Naive thymus-derived CD4-positive, alpha-beta T cell (primary cell): ENCODE measurements around the gene UBA3. TPM values are rescaled to one million over a fixed set of nuclear protein-coding genes. Genes with fewer than 3 reads are reported as not detected.

Source experiments
- ATAC-seq: fragments of 150-1000 bp; cut with Tn5 transposase; 2 replicates; pipeline ENCODE4 v1.10.0; 2021; ENCODE audit warnings: mild to moderate bottlenecking, moderate library complexity
- CTCF ChIA-PET: fragments of 350-600 bp; sonication (Branson Sonifier 250); formaldehyde crosslinking; loops from one replicate; lab custom pipeline; 2021; ENCODE audit warnings: antibody characterized with exemption; lab: Charles Lee
- POLR2A ChIA-PET: fragments of 350-600 bp; sonication (Branson Sonifier 250); formaldehyde crosslinking; loops from one replicate; lab custom pipeline; 2021; ENCODE audit warnings: antibody characterized with exemption, inconsistent platforms; lab: Charles Lee
- DNase-seq, 9 donors: peaks; one replicate each; pipeline versions ENCODE4 v3.0.0 to v3.0.0-alpha.2; 2020 to 2022; ENCODE audit warnings: mixed read lengths in 1 of 9
- H3K27ac ChIP-seq: one replicate; pipeline ENCODE4 v1.7.0; 2013; ENCODE audit warnings: mild to moderate bottlenecking, low read depth, low read length, moderate library complexity
- H3K27me3 ChIP-seq, 2 donors: one replicate each; pipeline ENCODE4 v1.7.0; 2013; ENCODE audit warnings: low read length in 2 of 2, mild to moderate bottlenecking in 2 of 2, moderate library complexity in 2 of 2; ENCODE audit not compliant: control insufficient read depth in 2 of 2, insufficient read depth in 2 of 2
- H3K36me3 ChIP-seq, 3 experiments: 1 replicate in 2 of 3; 2 replicates in 1 of 3; pipeline ENCODE4 v1.7.0; 2013; ENCODE audit warnings: low read length in 3 of 3, mild to moderate bottlenecking in 3 of 3, moderate library complexity in 1 of 3; ENCODE audit not compliant: insufficient read depth in 3 of 3, control insufficient read depth in 2 of 3
- H3K4me1 ChIP-seq, 2 donors: one replicate each; pipeline ENCODE4 v1.7.0; 2013; ENCODE audit warnings: low read length in 2 of 2, mild to moderate bottlenecking in 2 of 2, moderate library complexity in 1 of 2; ENCODE audit not compliant: control insufficient read depth in 2 of 2, insufficient read depth in 2 of 2
- H3K4me3 ChIP-seq: 2 replicates; pipeline ENCODE4 v1.7.0; 2013; ENCODE audit warnings: mild to moderate bottlenecking, low read length
- H3K9me3 ChIP-seq, 3 experiments: 1 replicate in 2 of 3; 2 replicates in 1 of 3; pipeline ENCODE4 v1.7.0; 2013; ENCODE audit warnings: low read length in 3 of 3; ENCODE audit not compliant: control insufficient read depth in 2 of 3
- H3K27ac Mint-ChIP-seq, 9 donors: one replicate each; pipeline ENCODE4 v1.8.0; 2020 to 2022; ENCODE audit warnings: mixed read lengths in 9 of 9, mild to moderate bottlenecking in 8 of 9, moderate library complexity in 5 of 9, inconsistent platforms in 2 of 9
- H3K27me3 Mint-ChIP-seq, 5 donors: one replicate each; pipeline ENCODE4 v1.8.0; 2021 to 2022; ENCODE audit warnings: mixed read lengths in 5 of 5, mild to moderate bottlenecking in 1 of 5
- H3K36me3 Mint-ChIP-seq, 5 donors: one replicate each; pipeline ENCODE4 v1.8.0; 2020 to 2022; ENCODE audit warnings: mixed read lengths in 5 of 5, mild to moderate bottlenecking in 3 of 5, inconsistent platforms in 1 of 5
- H3K4me1 Mint-ChIP-seq, 7 donors: one replicate each; pipeline ENCODE4 v1.8.0; 2020 to 2022; ENCODE audit warnings: mixed read lengths in 7 of 7, mild to moderate bottlenecking in 3 of 7, inconsistent platforms in 1 of 7
- H3K4me3 Mint-ChIP-seq, 10 donors: one replicate each; pipeline ENCODE4 v1.8.0; 2020 to 2022; ENCODE audit warnings: mild to moderate bottlenecking in 10 of 10, mixed read lengths in 10 of 10, moderate library complexity in 6 of 10, inconsistent platforms in 2 of 10
- H3K9me3 Mint-ChIP-seq, 11 donors: one replicate each; pipeline ENCODE4 v1.8.0; 2020 to 2022; ENCODE audit warnings: mixed read lengths in 11 of 11, mild to moderate bottlenecking in 4 of 11, inconsistent platforms in 1 of 11, moderate library complexity in 1 of 11
- intact Hi-C, 2 donors: fragments of 100-400 bp; cut with micrococcal nuclease; formaldehyde crosslinking; loops; one replicate each; pipeline ENCODE4 v1.15.1; 2023
- polyA plus RNA-seq, 2 donors: library from polyadenylated mRNA; unstranded; fragments of 300-500 nt; fragmentation: Illumina TruSeq; gene quantifications; one replicate each; pipeline ENCODE4 v1.2.3, GENCODE V29; 2021
- total RNA-seq, 6 experiments: library from RNA in 5 of 6; stranded (reverse) in 5 of 6; gene quantifications; 1 replicate in 5 of 6; 2 replicates in 1 of 6; pipeline ENCODE4 v1.2.3 and lab custom pipeline; 2021 to 2026

UBA3 gene
- total and polyA plus RNA-seq, 7 experiments from 2014 or later, result 36.6 to 120 (median 62.4) TPM

DNA sequence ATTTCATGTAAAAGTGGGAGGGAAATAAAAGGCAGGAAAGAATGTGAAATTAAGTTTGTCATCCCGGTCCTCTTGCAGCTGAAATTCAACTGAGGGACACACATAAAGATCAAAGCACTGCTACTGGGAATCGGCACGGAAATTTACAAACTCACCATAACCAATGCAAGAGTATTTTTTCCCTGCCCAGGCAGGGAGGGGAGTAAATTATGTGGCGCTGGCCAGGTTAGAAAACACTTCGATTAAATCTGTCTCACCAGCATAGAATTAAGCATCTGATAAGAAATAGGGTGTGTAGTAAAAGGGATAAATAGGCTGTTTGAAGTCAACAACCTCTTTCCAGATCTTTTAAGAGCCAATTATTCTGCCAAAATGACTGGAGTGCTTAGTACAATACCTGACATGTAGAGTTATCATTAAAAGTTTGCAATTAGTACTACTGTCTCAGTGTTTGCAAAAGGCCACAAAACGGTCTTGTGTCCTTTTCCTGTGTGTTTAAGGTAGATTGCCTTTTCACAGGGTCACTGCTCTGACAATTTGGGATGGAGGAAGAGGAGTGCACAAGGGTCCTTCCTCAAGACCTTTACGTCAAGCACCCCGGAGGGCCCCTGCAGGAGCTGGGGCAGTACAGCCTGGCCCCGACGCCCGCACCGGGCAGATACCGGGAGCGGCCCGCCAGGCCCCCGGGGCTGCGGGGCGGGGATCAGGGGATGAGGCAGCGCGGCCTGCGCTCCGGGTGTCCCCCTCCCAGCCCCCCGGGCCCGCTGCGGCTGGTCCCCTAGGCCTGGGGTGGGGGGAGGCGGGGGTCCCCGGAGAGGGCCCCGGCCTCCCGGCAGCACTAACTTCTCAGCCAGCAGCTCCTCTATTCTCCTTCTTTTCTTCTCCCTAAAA is 651 bp downstream of the UBA3 start:
- POLR2A ChIA-PET, result interaction anchor here (1.2 to 10.9 kb wide), 5 partner anchors 14 to 27 kb away, joined by 3 to 103 read pairs (median 5); partner anchors contain the start of gene TMF1
- peak in 2 of 9 donors; percentile 19 to 53 for DNase-seq
- CTCF ChIA-PET, result interaction anchor here (1.2 kb wide), 1 partner anchor 27 kb away, joined by 4 read pairs; the partner anchor contains the start of gene TMF1

DNA sequence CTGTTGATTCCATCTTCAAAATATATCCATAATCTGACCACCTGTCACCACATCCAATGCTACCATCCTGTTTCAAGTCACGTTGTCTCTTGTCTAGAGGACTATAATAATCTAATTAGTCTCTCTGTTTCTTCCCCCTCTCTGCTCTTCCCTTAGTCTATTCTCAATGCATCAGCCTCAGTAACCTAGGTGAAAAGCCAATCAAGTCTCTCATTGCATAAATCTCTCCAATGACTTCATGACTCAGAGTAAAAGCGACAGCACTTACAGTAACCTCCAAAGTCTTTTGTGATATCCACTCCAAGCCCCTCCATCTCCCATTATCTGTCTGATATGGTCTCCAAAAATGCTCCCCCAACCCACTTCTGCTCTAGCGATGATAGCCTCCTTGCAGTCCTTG is 7.2 kb downstream of the UBA3 start:
- Mint-ChIP-seq H3K27me3 (no peaks in the 10 kb centered on the region), H3K4me1 (peaks cover 25 to 50% (median 39%) of the 10 kb centered on the region in 7 donors), H3K9me3 (no peaks in the 10 kb centered on the region), H3K4me3 (peak overlapping the region in 1 of 10 donors; percentile 0), H3K27ac (peak overlapping the region in 8 of 9 donors; percentile 1 to 50 (median 10)), H3K36me3 (peaks cover 5 to 37% (median 26%) of the 10 kb centered on the region in 5 donors)
- peaks cover 0 to 20% (median 5%) of the 10 kb centered on the region in 3 experiments for H3K36me3 ChIP-seq
- H3K4me3 ChIP-seq, result no peak overlapping the region
- ChIA-PET POLR2A (interaction anchor here (1.0 kb wide), 1 partner anchor 8 kb away, joined by 3 read pairs; no protein-coding TSS in a partner anchor), CTCF (no interaction called here)
- H3K27ac ChIP-seq, result no peak overlapping the region
- no peak for DNase-seq
- H3K27me3 ChIP-seq, result no peaks in the 10 kb centered on the region
- intact Hi-C loops, result no loop called here
- H3K4me1 ChIP-seq, result peaks cover 7 to 9% of the 10 kb centered on the region in 2 donors
- H3K9me3 ChIP-seq, result no peaks in the 10 kb centered on the region
- no peak for ATAC-seq

More for the DNA sequence above, 651 bp downstream of the UBA3 start:
- Histone ChIP-seq H3K27me3 (no peaks in the 10 kb centered on the region), H3K27ac (peak overlapping the region; percentile 76), H3K9me3 (no peaks in the 10 kb centered on the region), H3K4me1 (peaks cover 59 to 64% of the 10 kb centered on the region in 2 donors), H3K36me3 (peaks cover 0 to 5% (median 0%) of the 10 kb centered on the region in 3 experiments), H3K4me3 (peak overlapping the region; percentile 65)
- peaks cover 0 to 18% (median 0%) of the 10 kb centered on the region in 5 donors for H3K36me3 Mint-ChIP-seq
- no peaks in the 10 kb centered on the region for H3K9me3 Mint-ChIP-seq
- intact Hi-C loops, result loop anchor here (1.0 to 10.0 kb wide), 7 partner anchors 9 to 1985 kb away; partner anchors contain the start of genes TMF1 (in 2 of the 2) and SUCLG2 (in 1 of the 2)
- ATAC-seq, result no peak
- H3K4me3 Mint-ChIP-seq, result peak overlapping the region; percentile 81 to 93 (median 91)
- peaks cover 54 to 74% (median 69%) of the 10 kb centered on the region in 7 donors for H3K4me1 Mint-ChIP-seq
- H3K27me3 Mint-ChIP-seq, result no peaks in the 10 kb centered on the region
- peak overlapping the region; percentile 81 to 99 (median 88) for H3K27ac Mint-ChIP-seq

GRCh38 chr3:69066121-69066520 is 14.0 kb downstream of the UBA3 start:
- H3K36me3 Mint-ChIP-seq, result peaks cover 5 to 34% (median 19%) of the 10 kb centered on the region in 5 donors
- CTCF ChIA-PET, result interaction anchor here (0.8 kb wide), 1 partner anchor 12 kb away, joined by 3 read pairs; no protein-coding TSS in a partner anchor
- intact Hi-C loops, result loop anchor here in 1 of 2 donors (1.0 kb wide), 1 partner anchor 8 kb away; no protein-coding TSS in a partner anchor
- peak overlapping the region in 3 of 10 donors; percentile 27 to 53 (median 29) for H3K4me3 Mint-ChIP-seq
- no peaks in the 10 kb centered on the region for H3K9me3 Mint-ChIP-seq
- Histone ChIP-seq H3K4me3 (no peak overlapping the region), H3K36me3 (peaks cover 5 to 13% (median 7%) of the 10 kb centered on the region in 3 experiments), H3K27ac (no peak overlapping the region), H3K9me3 (no peaks in the 10 kb centered on the region), H3K27me3 (no peaks in the 10 kb centered on the region), H3K4me1 (peaks cover 22 to 25% of the 10 kb centered on the region in 2 donors)
- peaks cover 23 to 56% (median 44%) of the 10 kb centered on the region in 7 donors for H3K4me1 Mint-ChIP-seq
- DNase-seq, result no peak
- ATAC-seq, result no peak
- peak overlapping the region in 8 of 9 donors; percentile 38 to 91 (median 80) for H3K27ac Mint-ChIP-seq
- POLR2A ChIA-PET, result interaction anchor here (1.5 to 4.4 kb wide), 2 partner anchors 14 to 24 kb away, joined by 4 to 24 read pairs; partner anchors contain the start of gene TMF1
- H3K27me3 Mint-ChIP-seq, result no peaks in the 10 kb centered on the region

DNA sequence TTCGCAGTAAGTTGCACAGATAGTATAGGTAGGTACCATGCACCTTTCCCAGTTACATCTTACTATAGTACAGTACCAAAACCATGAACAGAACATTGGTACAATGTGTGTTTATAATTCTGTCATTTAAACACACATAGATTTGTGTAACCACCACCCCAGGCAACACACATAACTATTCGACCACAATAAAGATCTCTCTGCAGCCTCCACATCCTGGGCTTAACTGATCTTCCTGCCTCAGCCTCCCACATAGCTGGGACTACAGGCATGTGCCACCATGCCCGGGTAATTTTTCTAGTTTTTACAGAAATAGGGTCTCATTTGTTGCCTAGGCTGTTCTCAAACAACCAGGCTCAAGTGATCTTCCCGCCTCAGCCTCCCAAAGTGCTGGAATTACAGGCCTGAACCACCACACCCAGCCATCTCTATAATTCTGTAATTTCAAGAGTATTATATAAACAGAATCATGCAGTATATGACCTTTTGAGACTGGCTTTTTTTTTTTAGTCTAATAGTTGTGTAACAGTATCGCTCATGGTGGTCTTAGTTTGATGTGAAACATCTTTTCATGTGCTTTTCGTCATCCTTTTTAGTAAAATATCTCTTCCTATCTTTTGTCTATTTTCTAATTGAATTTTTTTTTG is 14.7 kb downstream of the UBA3 start:
- Mint-ChIP-seq H3K4me3 (peak overlapping the region in 9 of 10 donors; percentile 11 to 81 (median 53)), H3K9me3 (peaks cover 0 to 5% (median 0%) of the 10 kb centered on the region in 11 donors), H3K4me1 (peaks cover 21 to 55% (median 42%) of the 10 kb centered on the region in 7 donors), H3K36me3 (peaks cover 5 to 35% (median 24%) of the 10 kb centered on the region in 5 donors), H3K27me3 (no peaks in the 10 kb centered on the region), H3K27ac (peak overlapping the region; percentile 57 to 91 (median 83))
- H3K27me3 ChIP-seq, result no peaks in the 10 kb centered on the region
- no peaks in the 10 kb centered on the region for H3K9me3 ChIP-seq
- ATAC-seq (peak; percentile 66), DNase-seq (peak in 5 of 9 donors; percentile 22 to 37 (median 27))
- ChIA-PET POLR2A (interaction anchor here (0.7 to 4.4 kb wide), 3 partner anchors 8 to 25 kb away, joined by 3 to 24 read pairs (median 4); partner anchors contain the start of gene TMF1), CTCF (interaction anchor here (0.8 kb wide), 1 partner anchor 11 kb away, joined by 3 read pairs; no protein-coding TSS in a partner anchor)
- no peak overlapping the region for H3K4me3 ChIP-seq
- H3K4me1 ChIP-seq, result peaks cover 22 to 25% of the 10 kb centered on the region in 2 donors
- H3K36me3 ChIP-seq, result peaks cover 5 to 14% (median 14%) of the 10 kb centered on the region in 3 experiments
- intact Hi-C loops, result loop anchor here in 1 of 2 donors (1.0 kb wide), 1 partner anchor 9 kb away; no protein-coding TSS in a partner anchor
- peak overlapping the region; percentile 5 for H3K27ac ChIP-seq

DNA sequence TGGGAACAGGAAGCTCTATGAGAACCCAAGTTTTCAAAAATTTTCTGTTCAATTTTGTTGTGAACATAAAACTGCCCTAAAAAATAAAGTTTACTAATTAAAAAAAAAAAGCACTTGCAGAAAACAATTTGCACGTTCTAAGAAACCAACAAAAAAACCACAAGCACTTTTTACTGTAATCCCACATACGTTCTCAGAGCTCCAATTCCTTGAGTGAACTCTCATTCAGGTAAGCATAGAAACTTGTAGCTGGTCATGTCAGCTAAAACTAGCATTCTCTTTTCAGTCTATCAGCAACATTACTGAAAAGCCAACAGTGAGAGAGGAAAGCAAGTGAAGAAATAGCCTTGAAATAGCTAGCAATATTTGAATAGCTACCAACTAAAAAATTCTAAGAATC is 16.5 kb downstream of the UBA3 start:
- no peaks in the 10 kb centered on the region for H3K27me3 ChIP-seq
- ATAC-seq (peak; percentile 36), DNase-seq (peak in 3 of 9 donors; percentile 13 to 53 (median 46))
- Mint-ChIP-seq H3K27ac (peak overlapping the region; percentile 63 to 91 (median 81)), H3K4me1 (peaks cover 33 to 65% (median 52%) of the 10 kb centered on the region in 7 donors), H3K9me3 (peaks cover 0 to 8% (median 0%) of the 10 kb centered on the region in 11 donors), H3K36me3 (peaks cover 17 to 45% (median 35%) of the 10 kb centered on the region in 5 donors), H3K4me3 (peak overlapping the region in 9 of 10 donors; percentile 37 to 80 (median 53)), H3K27me3 (no peaks in the 10 kb centered on the region)
- ChIA-PET POLR2A (interaction anchor here (1.1 to 4.4 kb wide), 6 partner anchors 11 to 25 kb away, joined by 3 to 24 read pairs (median 4); partner anchors contain the start of genes ARL6IP5 and TMF1), CTCF (interaction anchor here (1.2 kb wide), 1 partner anchor 20 kb away, joined by 3 read pairs; no protein-coding TSS in a partner anchor)
- peak overlapping the region; percentile 36 for H3K27ac ChIP-seq
- H3K36me3 ChIP-seq, result peaks cover 5 to 18% (median 14%) of the 10 kb centered on the region in 3 experiments
- no peak overlapping the region for H3K4me3 ChIP-seq
- intact Hi-C loops, result no loop called here
- H3K4me1 ChIP-seq, result peaks cover 31 to 33% of the 10 kb centered on the region in 2 donors
- no peaks in the 10 kb centered on the region for H3K9me3 ChIP-seq
